ENCODE data around the gene DTNA. TPM values are rescaled to one million over a fixed set of nuclear protein-coding genes. Genes with fewer than 3 reads are reported as not detected.
"Not testable (repeated sequence)": the region's sequence is repeated elsewhere in the genome, so short reads cannot be mapped to it uniquely, and the experiment has no call there.

DTNA gene
- total RNA-seq = 19.7 TPM
- long read RNA-seq, partial matches to known transcripts = 4 of 22 reads
- long read RNA-seq, other reads (novel, unspliced or antisense) = 16 of 22 reads

GRCh38 chr18:34709750-34710441 is at the start of gene DTNA:
DTNA (plus strand) TSS chr18:34710298; CDS start chr18:34755977, 45,679 bp downstream.
- DNase-seq (ENCODE audit: low spot score) = no peak

GRCh38 chr18:34660572-34660971 is 49.5 kb upstream of the DTNA start:
- DNase-seq (ENCODE audit: low spot score) = no peak

GRCh38 chr18:34661464-34662087 is 48.5 kb upstream of the DTNA start:
- DNase-seq (ENCODE audit: low spot score) = no peak

GRCh38 chr18:34676816-34677574 is 33.1 kb upstream of the DTNA start:
- no peak for DNase-seq (ENCODE audit: low spot score)

GRCh38 chr18:34689750-34690149 is 20.3 kb upstream of the DTNA start:
- DNase-seq (ENCODE audit: low spot score) = not testable (repeated sequence)

GRCh38 chr18:34691614-34692013 is 18.5 kb upstream of the DTNA start:
- no peak for DNase-seq (ENCODE audit: low spot score)

- DNase-seq (ENCODE audit: low spot score) = no peak
These were observed 15.4 kb upstream of the DTNA start for GRCh38 chr18:34694591-34695165.

GRCh38 chr18:34695310-34695709 is 14.8 kb upstream of the DTNA start:
- DNase-seq (ENCODE audit: low spot score) = no peak

- DNase-seq (ENCODE audit: low spot score) = no peak
These were observed 13.4 kb upstream of the DTNA start for GRCh38 chr18:34696671-34697070.

GRCh38 chr18:34697233-34697632 is 12.9 kb upstream of the DTNA start:
- DNase-seq (ENCODE audit: low spot score) = no peak

GRCh38 chr18:34697891-34698290 is 12.2 kb upstream of the DTNA start:
- no peak for DNase-seq (ENCODE audit: low spot score)

- no peak for DNase-seq (ENCODE audit: low spot score)
These were observed 8.2 kb upstream of the DTNA start for GRCh38 chr18:34701911-34702310.

GRCh38 chr18:34702814-34703213 is 7.3 kb upstream of the DTNA start:
- no peak for DNase-seq (ENCODE audit: low spot score)

- no peak for DNase-seq (ENCODE audit: low spot score)
These were observed 6.0 kb upstream of the DTNA start for GRCh38 chr18:34704074-34704473.

GRCh38 chr18:34704823-34705222 is 5.3 kb upstream of the DTNA start:
- no peak for DNase-seq (ENCODE audit: low spot score)

GRCh38 chr18:34707670-34708069 is 2.4 kb upstream of the DTNA start:
- no peak for DNase-seq (ENCODE audit: low spot score)

GRCh38 chr18:34709104-34709503 is 994 bp upstream of the DTNA start:
- no peak for DNase-seq (ENCODE audit: low spot score)

- DNase-seq (ENCODE audit: low spot score) = no peak
These were observed 388 bp downstream of the DTNA start for GRCh38 chr18:34710458-34710914.

- no peak for DNase-seq (ENCODE audit: low spot score)
These were observed 836 bp downstream of the DTNA start for GRCh38 chr18:34710934-34711333.

GRCh38 chr18:34716111-34716510 is 6.0 kb downstream of the DTNA start:
- not testable (repeated sequence) for DNase-seq (ENCODE audit: low spot score)

- no peak for DNase-seq (ENCODE audit: low spot score)
These were observed 8.5 kb downstream of the DTNA start for GRCh38 chr18:34718610-34719009.

- DNase-seq (ENCODE audit: low spot score) = no peak
These were observed 10.1 kb downstream of the DTNA start for GRCh38 chr18:34720220-34720619.
